Measurements from ENCODE around the gene AGPAT2. TPM values are rescaled to one million over a fixed set of nuclear protein-coding genes. Genes with fewer than 3 reads are reported as not detected.
A peak's percentile ranks its signal among the peaks of the same experiment; 100 is the strongest.

AGPAT2 gene
- total RNA-seq, 1 donor from 2014 or later: 30.8 TPM

- no peak overlapping the region for H3K27ac ChIP-seq (ENCODE audit: low read depth, low read length)
- no peaks in the 10 kb centered on the region for H3K27me3 ChIP-seq (ENCODE audit: insufficient read depth, low read length)
- no peaks in the 10 kb centered on the region for H3K9me3 ChIP-seq (ENCODE audit: insufficient read depth, low read depth, low read length)
- H3K9ac ChIP-seq (ENCODE audit: low read length): no peak overlapping the region
- Mint-ChIP-seq H3K4me3 (ENCODE audit: unreplicated experiment) (peak overlapping the region; percentile 70), H3K27ac (ENCODE audit: unreplicated experiment) (no peak overlapping the region), H3K9me3 (ENCODE audit: unreplicated experiment) (no peaks in the 10 kb centered on the region), H3K27me3 (ENCODE audit: low read depth, unreplicated experiment) (peaks cover 23% of the 10 kb centered on the region), H3K36me3 (ENCODE audit: low read depth, unreplicated experiment) (no peaks in the 10 kb centered on the region), H3K4me1 (ENCODE audit: low read depth, unreplicated experiment) (peaks cover 6% of the 10 kb centered on the region)
- no peaks in the 10 kb centered on the region for H3K36me3 ChIP-seq (ENCODE audit: insufficient read depth, low read length)
- no peak overlapping the region for H2AFZ ChIP-seq (ENCODE audit: low read depth, low read length)
- peaks cover 17% of the 10 kb centered on the region for H3K79me2 ChIP-seq (ENCODE audit: insufficient read depth, low read length)
- no peak for FAIRE-seq
- DNase-seq (ENCODE audit: low read depth): no peak
- H3K4me3 ChIP-seq (ENCODE audit: insufficient read depth, low read depth, low read length): no peak overlapping the region
- no peak overlapping the region for H3K4me2 ChIP-seq (ENCODE audit: low read length)
- H4K20me1 ChIP-seq (ENCODE audit: insufficient read depth, low read length): peaks cover 25% of the 10 kb centered on the region
- no peak for TF ChIP-seq EZH2 (IDR thresholded peaks at IDR 0.05; ENCODE audit: insufficient read depth, low read length)
- TF ChIP-seq CTCF (IDR thresholded peaks at IDR 0.05; ENCODE audit: insufficient read depth, low read depth, low read length): no peak
- H3K4me1 ChIP-seq (ENCODE audit: insufficient read depth, low read length): peaks cover 7% of the 10 kb centered on the region
Measured at GRCh38 chr9:136688274-136689107, 1.2 kb upstream of the AGPAT2 start.

GRCh38 chr9:136687721-136688223 lies 515 bp upstream of the AGPAT2 start:
- peak overlapping the region; percentile 70 for H3K4me3 Mint-ChIP-seq (ENCODE audit: unreplicated experiment)
- peaks cover 16% of the 10 kb centered on the region for H3K27me3 Mint-ChIP-seq (ENCODE audit: low read depth, unreplicated experiment)
- FAIRE-seq (no peak), DNase-seq (ENCODE audit: low read depth) (no peak)
- no peak overlapping the region for H3K27ac Mint-ChIP-seq (ENCODE audit: unreplicated experiment)
- Histone ChIP-seq H3K4me2 (ENCODE audit: low read length) (peak overlapping the region; percentile 44), H3K9ac (ENCODE audit: low read length) (no peak overlapping the region), H3K4me3 (ENCODE audit: insufficient read depth, low read depth, low read length) (no peak overlapping the region), H2AFZ (ENCODE audit: low read depth, low read length) (no peak overlapping the region), H3K79me2 (ENCODE audit: insufficient read depth, low read length) (peaks cover 17% of the 10 kb centered on the region), H3K27ac (ENCODE audit: low read depth, low read length) (no peak overlapping the region), H3K9me3 (ENCODE audit: insufficient read depth, low read depth, low read length) (no peaks in the 10 kb centered on the region), H3K4me1 (ENCODE audit: insufficient read depth, low read length) (peaks cover 7% of the 10 kb centered on the region), H3K27me3 (ENCODE audit: insufficient read depth, low read length) (no peaks in the 10 kb centered on the region), H4K20me1 (ENCODE audit: insufficient read depth, low read length) (peaks cover 25% of the 10 kb centered on the region), H3K36me3 (ENCODE audit: insufficient read depth, low read length) (no peaks in the 10 kb centered on the region)
- H3K36me3 Mint-ChIP-seq (ENCODE audit: low read depth, unreplicated experiment): no peaks in the 10 kb centered on the region
- TF ChIP-seq CTCF (IDR thresholded peaks at IDR 0.05; ENCODE audit: insufficient read depth, low read depth, low read length): no peak
- no peak for TF ChIP-seq EZH2 (IDR thresholded peaks at IDR 0.05; ENCODE audit: insufficient read depth, low read length)
- no peaks in the 10 kb centered on the region for H3K9me3 Mint-ChIP-seq (ENCODE audit: unreplicated experiment)
- no peaks in the 10 kb centered on the region for H3K4me1 Mint-ChIP-seq (ENCODE audit: low read depth, unreplicated experiment)

- peak overlapping the region; percentile 65 for H3K4me3 ChIP-seq (ENCODE audit: insufficient read depth, low read depth, low read length)
- H4K20me1 ChIP-seq (ENCODE audit: insufficient read depth, low read length): peaks cover 38% of the 10 kb centered on the region
- TF ChIP-seq CTCF (IDR thresholded peaks at IDR 0.05; ENCODE audit: insufficient read depth, low read depth, low read length): no peak
- no peak for TF ChIP-seq EZH2 (IDR thresholded peaks at IDR 0.05; ENCODE audit: insufficient read depth, low read length)
- H3K4me2 ChIP-seq (ENCODE audit: low read length): peak overlapping the region; percentile 95
- DNase-seq (ENCODE audit: low read depth): no peak
- H3K4me1 ChIP-seq (ENCODE audit: insufficient read depth, low read length): peaks cover 7% of the 10 kb centered on the region
- H3K27me3 Mint-ChIP-seq (ENCODE audit: low read depth, unreplicated experiment): peaks cover 16% of the 10 kb centered on the region
- no peak overlapping the region for H3K27ac ChIP-seq (ENCODE audit: low read depth, low read length)
- no peaks in the 10 kb centered on the region for H3K36me3 ChIP-seq (ENCODE audit: insufficient read depth, low read length)
- no peak for FAIRE-seq
- H3K36me3 Mint-ChIP-seq (ENCODE audit: low read depth, unreplicated experiment): no peaks in the 10 kb centered on the region
- H3K27ac Mint-ChIP-seq (ENCODE audit: unreplicated experiment): no peak overlapping the region
- no peaks in the 10 kb centered on the region for H3K27me3 ChIP-seq (ENCODE audit: insufficient read depth, low read length)
- no peaks in the 10 kb centered on the region for H3K9me3 ChIP-seq (ENCODE audit: insufficient read depth, low read depth, low read length)
- H3K4me3 Mint-ChIP-seq (ENCODE audit: unreplicated experiment): peak overlapping the region; percentile 88
- H3K9me3 Mint-ChIP-seq (ENCODE audit: unreplicated experiment): no peaks in the 10 kb centered on the region
- no peaks in the 10 kb centered on the region for H3K4me1 Mint-ChIP-seq (ENCODE audit: low read depth, unreplicated experiment)
- H3K79me2 ChIP-seq (ENCODE audit: insufficient read depth, low read length): peaks cover 17% of the 10 kb centered on the region
- peak overlapping the region; percentile 86 for H2AFZ ChIP-seq (ENCODE audit: low read depth, low read length)
- H3K9ac ChIP-seq (ENCODE audit: low read length): peak overlapping the region; percentile 76
Measured at GRCh38 chr9:136686534-136686793, 793 bp downstream of the AGPAT2 start.
